ENCODE results near the gene LAPTM5.

The LAPTM5 gene

DNA sequence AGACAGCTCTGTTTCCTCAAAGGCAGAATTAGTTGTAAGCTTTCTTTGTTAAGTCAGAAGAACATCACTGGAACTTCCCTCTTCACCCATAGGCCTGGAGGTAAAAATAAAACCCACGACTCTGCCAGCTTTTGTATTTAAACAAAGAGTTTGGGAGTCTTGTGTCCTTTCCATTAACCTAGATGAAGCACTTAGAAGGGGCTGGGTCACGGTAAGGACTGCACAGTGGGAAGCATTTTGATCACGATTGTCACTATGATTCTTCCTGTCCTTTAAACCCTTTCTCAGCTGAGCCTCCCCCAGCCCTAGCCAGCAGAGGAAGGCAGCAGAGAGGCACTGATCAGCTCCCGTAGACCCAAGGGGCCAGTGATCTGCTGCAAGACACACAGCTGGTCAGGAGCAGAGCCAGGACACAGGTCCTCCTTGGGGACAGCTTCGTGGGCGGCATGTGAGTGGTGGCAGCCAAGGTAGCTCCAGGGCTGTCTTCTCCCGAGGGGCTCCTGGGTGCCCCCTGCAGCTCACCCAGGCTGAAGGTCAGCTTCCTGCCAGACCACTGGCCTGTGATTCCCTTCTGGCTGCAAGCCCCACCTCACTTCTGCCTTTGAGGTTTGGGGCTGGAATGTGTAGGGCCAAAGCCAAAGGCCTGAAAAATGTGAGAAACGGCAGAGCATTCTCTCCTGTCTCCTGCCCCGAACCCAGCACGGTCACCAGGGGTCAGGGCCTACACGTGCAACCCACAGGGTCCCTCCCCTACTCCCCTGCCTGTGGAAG lies 4.0 kb upstream of the LAPTM5 start:
- DNase-seq (ENCODE audit: low spot score): no peak
- TF ChIP-seq, protein P1, sequence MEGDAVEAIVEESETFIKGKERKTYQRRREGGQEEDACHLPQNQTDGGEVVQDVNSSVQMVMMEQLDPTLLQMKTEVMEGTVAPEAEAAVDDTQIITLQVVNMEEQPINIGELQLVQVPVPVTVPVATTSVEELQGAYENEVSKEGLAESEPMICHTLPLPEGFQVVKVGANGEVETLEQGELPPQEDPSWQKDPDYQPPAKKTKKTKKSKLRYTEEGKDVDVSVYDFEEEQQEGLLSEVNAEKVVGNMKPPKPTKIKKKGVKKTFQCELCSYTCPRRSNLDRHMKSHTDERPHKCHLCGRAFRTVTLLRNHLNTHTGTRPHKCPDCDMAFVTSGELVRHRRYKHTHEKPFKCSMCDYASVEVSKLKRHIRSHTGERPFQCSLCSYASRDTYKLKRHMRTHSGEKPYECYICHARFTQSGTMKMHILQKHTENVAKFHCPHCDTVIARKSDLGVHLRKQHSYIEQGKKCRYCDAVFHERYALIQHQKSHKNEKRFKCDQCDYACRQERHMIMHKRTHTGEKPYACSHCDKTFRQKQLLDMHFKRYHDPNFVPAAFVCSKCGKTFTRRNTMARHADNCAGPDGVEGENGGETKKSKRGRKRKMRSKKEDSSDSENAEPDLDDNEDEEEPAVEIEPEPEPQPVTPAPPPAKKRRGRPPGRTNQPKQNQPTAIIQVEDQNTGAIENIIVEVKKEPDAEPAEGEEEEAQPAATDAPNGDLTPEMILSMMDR (IDR thresholded peaks at IDR 0.05; ENCODE audit: borderline replicate concordance, control extremely low read depth, extremely low read depth, insufficient read depth, missing control alignments): no peak
- in situ Hi-C loops (cut with MboI; ENCODE audit: low sequenced_read_pairs, unreplicated experiment): no loop called here

DNA sequence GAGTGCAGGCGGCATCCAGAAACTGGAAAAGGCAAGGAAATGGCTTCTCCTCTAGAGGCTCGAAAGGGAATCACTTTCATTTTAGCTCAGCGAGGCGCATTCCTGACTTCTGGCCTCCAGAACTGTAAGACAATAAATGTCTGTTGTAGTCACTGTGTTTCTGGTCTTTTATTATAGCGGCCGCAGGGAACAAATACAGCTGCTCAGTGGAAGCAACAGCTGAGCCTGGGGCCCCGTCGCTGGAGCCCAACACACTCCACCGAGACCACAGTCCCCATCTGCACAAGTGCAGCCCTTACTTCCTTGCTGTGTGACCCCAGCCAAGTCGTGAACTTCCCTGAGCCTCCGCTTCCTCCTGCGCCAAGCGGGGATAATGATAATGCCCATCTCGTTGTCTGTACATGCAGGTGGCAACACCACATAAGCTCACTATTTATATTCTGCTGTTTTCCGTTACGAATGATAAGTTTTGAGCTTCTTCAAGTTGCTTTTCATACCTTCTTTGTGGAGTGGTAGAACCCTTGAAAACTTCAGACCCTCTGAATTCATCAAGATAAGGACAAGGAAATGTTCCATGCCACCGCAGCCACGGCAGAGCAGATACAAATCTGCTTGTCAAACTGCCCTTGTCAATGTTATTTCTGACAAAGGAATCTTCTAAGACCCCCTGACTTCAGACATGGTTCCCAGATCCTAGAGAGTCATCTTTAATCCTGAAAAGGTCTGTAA lies 3.2 kb upstream of the LAPTM5 start:
- in situ Hi-C loops (cut with MboI; ENCODE audit: low sequenced_read_pairs, unreplicated experiment): no loop called here
- TF ChIP-seq, protein P1 (IDR thresholded peaks at IDR 0.05; ENCODE audit: borderline replicate concordance, control extremely low read depth, extremely low read depth, insufficient read depth, missing control alignments): no peak
- DNase-seq (ENCODE audit: low spot score): no peak

DNA sequence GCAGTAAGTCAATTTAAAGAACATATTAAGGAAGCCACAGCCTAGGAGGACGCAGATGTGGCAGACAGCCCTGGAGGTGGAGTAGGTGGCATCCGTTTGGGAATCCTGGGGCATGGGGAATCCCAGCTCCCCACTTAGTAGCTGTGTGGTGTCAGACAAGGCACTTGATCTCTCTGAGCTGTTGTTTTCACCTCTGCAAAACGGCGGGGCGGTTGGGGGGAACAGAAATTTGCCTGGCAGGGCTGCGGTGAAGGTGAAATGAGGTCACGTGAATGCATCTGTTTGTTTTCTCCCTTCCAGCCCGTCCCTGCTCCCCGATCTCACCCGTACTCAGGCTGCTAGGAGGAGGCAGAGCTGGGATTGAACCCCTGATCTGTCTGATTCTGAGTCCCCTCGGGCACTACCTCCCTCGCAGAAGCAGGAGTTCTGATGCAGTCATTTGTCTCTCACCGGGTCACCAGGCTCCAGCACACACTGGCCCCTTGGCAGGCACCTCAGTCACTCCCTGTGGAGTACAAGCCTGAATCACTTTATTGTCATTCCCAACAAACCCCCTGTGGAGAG lies 2.2 kb upstream of the LAPTM5 start:
- no peak for DNase-seq (ENCODE audit: low spot score)
- TF ChIP-seq, protein P1 (IDR thresholded peaks at IDR 0.05; ENCODE audit: borderline replicate concordance, control extremely low read depth, extremely low read depth, insufficient read depth, missing control alignments): no peak
- in situ Hi-C loops (cut with MboI; ENCODE audit: low sequenced_read_pairs, unreplicated experiment): no loop called here

- in situ Hi-C loops (cut with MboI; ENCODE audit: low sequenced_read_pairs, unreplicated experiment): no loop called here
- peak; percentile 81 for DNase-seq (ENCODE audit: low spot score)
- TF ChIP-seq, protein P1 (IDR thresholded peaks at IDR 0.05; ENCODE audit: borderline replicate concordance, control extremely low read depth, extremely low read depth, insufficient read depth, missing control alignments): no peak
Measured at GRCh38 chr1:30758785-30759380, 1.3 kb upstream of the LAPTM5 start.

GRCh38 chr1:30758121-30758688 lies 631 bp upstream of the LAPTM5 start:
- no peak for DNase-seq (ENCODE audit: low spot score)
- TF ChIP-seq, protein P1 (IDR thresholded peaks at IDR 0.05; ENCODE audit: borderline replicate concordance, control extremely low read depth, extremely low read depth, insufficient read depth, missing control alignments): no peak
- in situ Hi-C loops (cut with MboI; ENCODE audit: low sequenced_read_pairs, unreplicated experiment): no loop called here

Measured in GM13976 (cell line).